K562 (cell line): ENCODE measurements around the gene RRM2. TPM values are rescaled to one million over a fixed set of nuclear protein-coding genes. Genes with fewer than 3 reads are reported as not detected.

Source experiments
- CREM ChIP-seq: IDR thresholded peaks from 2 replicates; pipeline ENCODE4 v1.6.1; 2014; ENCODE audit warnings: antibody characterized with exemption, low read depth
- DPF2 ChIP-seq: fragments of 450-650 bp; IDR thresholded peaks from 2 replicates; pipeline ENCODE4 v1.6.1; 2016
- ERF ChIP-seq: fragments of 450-650 bp; formaldehyde crosslinking; IDR thresholded peaks from 2 replicates; pipeline ENCODE4 v1.4.0; 2020; ENCODE audit warnings: mild to moderate bottlenecking, mixed read lengths
- HDAC8 ChIP-seq: fragments of 450-650 bp; IDR thresholded peaks from 2 replicates; pipeline ENCODE4 v1.6.1; 2016; ENCODE audit warnings: mild to moderate bottlenecking, missing genetic modification characterization, moderate library complexity, missing compliant biosample characterization
- HDGF ChIP-seq: fragments of 450-650 bp; IDR thresholded peaks from 2 replicates; pipeline ENCODE4 v1.6.1; 2016
- KDM1A ChIP-seq, 2 experiments: fragments of 450-650 bp; IDR thresholded peaks; 2 replicates each; pipeline ENCODE4 v1.6.1; 2016; ENCODE audit warnings: mild to moderate bottlenecking in 2 of 2
- MTA1 ChIP-seq: fragments of 450-650 bp; IDR thresholded peaks from 2 replicates; pipeline ENCODE4 v1.6.1; 2017; ENCODE audit warnings: borderline replicate concordance
- NCOR1 ChIP-seq: fragments of 450-650 bp; IDR thresholded peaks from 2 replicates; pipeline ENCODE4 v1.6.1; 2016; ENCODE audit warnings: mild to moderate bottlenecking, moderate library complexity
- NR0B1 ChIP-seq: fragments of 450-650 bp; IDR thresholded peaks from one replicate; pipeline ENCODE4 v1.6.1; 2018; ENCODE audit warnings: mild to moderate bottlenecking, moderate library complexity; ENCODE audit not compliant: partially characterized antibody
- NUFIP1 ChIP-seq: fragments of 450-650 bp; IDR thresholded peaks from 2 replicates; pipeline ENCODE4 v1.6.1; 2018; ENCODE audit not compliant: partially characterized antibody
- RREB1 ChIP-seq: fragments of 250-450 bp; sonication (Bioruptor Pico); IDR thresholded peaks from 2 replicates; pipeline ENCODE4 v1.4.0; 2020
- TOE1 ChIP-seq, 2 experiments: fragments of 450-650 bp in 1 of 2; sonication (generic) in 1 of 2; formaldehyde crosslinking in 1 of 2; IDR thresholded peaks; 2 replicates each; pipeline versions ENCODE4 v1.7.1 to v1.8.0; 2016 to 2022; ENCODE audit warnings: borderline replicate concordance in 2 of 2, mild to moderate bottlenecking in 2 of 2, antibody characterized with exemption in 1 of 2, inconsistent platforms in 1 of 2, low read depth in 1 of 2, missing genetic modification reagents in 1 of 2, moderate library complexity in 1 of 2
- ZBTB26 ChIP-seq: fragments of 450-650 bp; formaldehyde crosslinking; IDR thresholded peaks from 2 replicates; pipeline ENCODE4 v1.4.0; 2022; ENCODE audit warnings: missing genetic modification characterization
- ZNF311 ChIP-seq: fragments of 250-450 bp; sonication (Bioruptor Pico); IDR thresholded peaks from 2 replicates; pipeline ENCODE4 v1.4.0; 2020; ENCODE audit warnings: mild to moderate bottlenecking, moderate library complexity
- ZNF592 ChIP-seq: fragments of 450-650 bp; IDR thresholded peaks from 2 replicates; pipeline ENCODE4 v1.6.1; 2017; ENCODE audit warnings: antibody characterized with exemption, mild to moderate bottlenecking
- polyA plus RNA-seq, 8 experiments: library from polyadenylated mRNA; depleted of rRNA in 4 of 8; stranded (reverse) in 5 of 8; unstranded in 3 of 8; fragments of >200 nt; fragmentation: Nextera tagmentation in 2 of 8; fragmentation: Illumina TruSeq in 1 of 8; extraction: Ambion mirVana in 2 of 8; extraction: Trizol in 1 of 8; gene quantifications; 2 replicates each; pipeline versions ENCODE4 v1.2.1 to v1.2.3, GENCODE V29; 2011 to 2014; ENCODE audit warnings: inconsistent platforms in 1 of 8, missing spikeins in 1 of 8
- total RNA-seq, 7 experiments: library from RNA; depleted of rRNA in 6 of 7; stranded (reverse); fragments of >200 nt in 6 of 7; fragmentation: Illumina TruSeq in 2 of 7; extraction: Trizol in 2 of 7; gene quantifications; 2 replicates each; pipeline versions ENCODE4 v1.2.1 to v1.2.3, GENCODE V29; 2011 to 2021; ENCODE audit warnings: low replicate concordance in 1 of 7

RRM2 gene
- total and polyA plus RNA-seq, 9 of the 15 experiments (the other 6 are each of a cell fraction or from before 2014, with no cell fraction given) = 50.1 to 244 (median 128) TPM

- TF ChIP-seq ERF (0 out of 2 replicates have a peak, but pooled peaks have one; percentile 59), ZNF592 (peak; percentile 10), NUFIP1 (no peak), RREB1 (CRISPR knock-in tag) (0 out of 2 replicates have a peak, but pooled peaks have one; percentile 15), TOE1 (IDR thresholded peaks at IDR 0.05; ENCODE audit: borderline replicate concordance) (peak; percentile 18; the same call in 1 of the 2 replicates), TOE1 (CRISPR knock-in tag; IDR thresholded peaks at IDR 0.05; ENCODE audit: borderline replicate concordance, low read depth) (no peak), ZBTB26 (peak; percentile 29; the same call in 1 of the 2 replicates), KDM1A (IDR thresholded peaks at IDR 0.05) (peak; percentile 81 to 86), CREM (no peak), HDGF (0 out of 2 replicates have a peak, but pooled peaks have one; percentile 68), NR0B1 (no peak), DPF2 (0 out of 2 replicates have a peak, but pooled peaks have one; percentile 18), ZNF311 (CRISPR knock-in tag) (peak; percentile 69; the same call in 1 of the 2 replicates), MTA1 (0 out of 2 replicates have a peak, but pooled peaks have one; percentile 48), HDAC8 (tag) (no peak), NCOR1 (no peak)
Measured at GRCh38 chr2:10119601-10120157, 2.9 kb upstream of the RRM2 start (continued).
